Measurements from ENCODE around the gene FAM187B. TPM values are rescaled to one million over a fixed set of nuclear protein-coding genes. Genes with fewer than 3 reads are reported as not detected.

The FAM187B gene
- not detected in 3 replicates for total RNA-seq
- long read RNA-seq = 0 reads

GRCh38 chr19:35228177-35228930, at the start of gene FAM187B:
Gene FAM187B, minus strand, starts transcription at chr19:35228739. Its CDS starts 59 bp downstream, at chr19:35228680.
- no peaks in the 10 kb centered on the region for H3K4me1 Mint-ChIP-seq (ENCODE audit: low read depth)
- no peak for TF ChIP-seq CTCF (IDR thresholded peaks at IDR 0.05)
- no peak for DNase-seq (ENCODE audit: low spot score)
- peaks cover 25% of the 10 kb centered on the region for H3K27me3 Mint-ChIP-seq (ENCODE audit: low read depth)
- no peak within 1 kb of the TSS for H3K4me3 Mint-ChIP-seq (ENCODE audit: unreplicated experiment)
- H3K36me3 Mint-ChIP-seq (ENCODE audit: low read depth) = no peaks in the 10 kb centered on the region
- no peak within 1 kb of the TSS for H3K27ac Mint-ChIP-seq (ENCODE audit: unreplicated experiment)
- H3K9me3 Mint-ChIP-seq (ENCODE audit: low read depth) = no peaks in the 10 kb centered on the region

- no peak for DNase-seq (ENCODE audit: low spot score)
- H3K36me3 Mint-ChIP-seq (ENCODE audit: low read depth) = peaks cover 34% of the 10 kb centered on the region
- H3K4me1 Mint-ChIP-seq (ENCODE audit: low read depth) = no peaks in the 10 kb centered on the region
- TF ChIP-seq CTCF (IDR thresholded peaks at IDR 0.05) = no peak
- no peak overlapping the region for H3K27ac Mint-ChIP-seq (ENCODE audit: unreplicated experiment)
- H3K4me3 Mint-ChIP-seq (ENCODE audit: unreplicated experiment) = no peak overlapping the region
- no peaks in the 10 kb centered on the region for H3K9me3 Mint-ChIP-seq (ENCODE audit: low read depth)
- H3K27me3 Mint-ChIP-seq (ENCODE audit: low read depth) = no peaks in the 10 kb centered on the region
Observed at GRCh38 chr19:35276706-35277281, 48.3 kb upstream of the FAM187B start.

- Mint-ChIP-seq H3K4me3 (ENCODE audit: unreplicated experiment) (no peak overlapping the region), H3K9me3 (ENCODE audit: low read depth) (no peaks in the 10 kb centered on the region), H3K4me1 (ENCODE audit: low read depth) (peaks cover 3% of the 10 kb centered on the region), H3K36me3 (ENCODE audit: low read depth) (peaks cover 38% of the 10 kb centered on the region), H3K27ac (ENCODE audit: unreplicated experiment) (no peak overlapping the region), H3K27me3 (ENCODE audit: low read depth) (no peaks in the 10 kb centered on the region)
- no peak for TF ChIP-seq CTCF (IDR thresholded peaks at IDR 0.05)
- DNase-seq (ENCODE audit: low spot score) = no peak
Observed at GRCh38 chr19:35274323-35274722, 45.8 kb upstream of the FAM187B start.

GRCh38 chr19:35273686-35274259, 45.2 kb upstream of the FAM187B start:
- H3K4me3 Mint-ChIP-seq (ENCODE audit: unreplicated experiment) = no peak overlapping the region
- H3K4me1 Mint-ChIP-seq (ENCODE audit: low read depth) = peaks cover 3% of the 10 kb centered on the region
- no peak for DNase-seq (ENCODE audit: low spot score)
- no peak for TF ChIP-seq CTCF (IDR thresholded peaks at IDR 0.05)
- H3K27me3 Mint-ChIP-seq (ENCODE audit: low read depth) = no peaks in the 10 kb centered on the region
- no peak overlapping the region for H3K27ac Mint-ChIP-seq (ENCODE audit: unreplicated experiment)
- no peaks in the 10 kb centered on the region for H3K9me3 Mint-ChIP-seq (ENCODE audit: low read depth)
- H3K36me3 Mint-ChIP-seq (ENCODE audit: low read depth) = peaks cover 37% of the 10 kb centered on the region

GRCh38 chr19:35272954-35273649, 44.6 kb upstream of the FAM187B start:
- no peaks in the 10 kb centered on the region for H3K27me3 Mint-ChIP-seq (ENCODE audit: low read depth)
- H3K36me3 Mint-ChIP-seq (ENCODE audit: low read depth) = peaks cover 34% of the 10 kb centered on the region
- H3K4me1 Mint-ChIP-seq (ENCODE audit: low read depth) = peaks cover 3% of the 10 kb centered on the region
- H3K4me3 Mint-ChIP-seq (ENCODE audit: unreplicated experiment) = no peak overlapping the region
- no peak for DNase-seq (ENCODE audit: low spot score)
- H3K27ac Mint-ChIP-seq (ENCODE audit: unreplicated experiment) = no peak overlapping the region
- TF ChIP-seq CTCF (IDR thresholded peaks at IDR 0.05) = no peak
- H3K9me3 Mint-ChIP-seq (ENCODE audit: low read depth) = no peaks in the 10 kb centered on the region

All from chondrocyte (in vitro differentiated cells).